ENCODE measurements around the gene TNS1. TPM values are rescaled to one million over a fixed set of nuclear protein-coding genes. Genes with fewer than 3 reads are reported as not detected.
"Not testable (repeated sequence)": the region's sequence is repeated elsewhere in the genome, so short reads cannot be mapped to it uniquely, and the experiment has no call there.

The TNS1 gene
- total RNA-seq, 1 experiment from 2014 or later, result 0.49 TPM

- no peak overlapping the region for H3K27ac ChIP-seq (ENCODE audit: low read length)
- in situ Hi-C loops (cut with HindIII; ENCODE audit: low pct_unique_long_range_greater_than_20kb, low sequenced_read_pairs) (no loop called here), intact Hi-C loops (cut with micrococcal nuclease; ENCODE audit: unreplicated experiment) (no loop called here)
- peaks cover 15% of the 10 kb centered on the region for H3K27me3 ChIP-seq (ENCODE audit: control insufficient read depth, insufficient read depth, low read length)
- ChIA-PET CTCF (interaction anchor here (0.6 kb wide), 1 partner anchor 21 kb away, joined by 3 read pairs; no protein-coding TSS in a partner anchor), POLR2A (no interaction called here)
- H3K4me1 ChIP-seq (ENCODE audit: control insufficient read depth, insufficient read depth, low read length), result no peaks in the 10 kb centered on the region
- H3K36me3 ChIP-seq (ENCODE audit: control insufficient read depth, insufficient read depth, low read length), result no peaks in the 10 kb centered on the region
- BruUV-seq (replicated peaks), result no TSS peak
- no peaks in the 10 kb centered on the region for H3K9me3 ChIP-seq (ENCODE audit: control insufficient read depth, insufficient read depth, low read depth, low read length)
- TF ChIP-seq TCF7L2 (IDR thresholded peaks at IDR 0.05; ENCODE audit: low read depth, low read length) (no peak), SIN3A (IDR thresholded peaks at IDR 0.05; ENCODE audit: borderline replicate concordance, insufficient read depth, low read depth, low read length) (no peak), POLR2AphosphoS5 (IDR thresholded peaks at IDR 0.05; ENCODE audit: low read depth, low read length) (no peak), REST (IDR thresholded peaks at IDR 0.05; ENCODE audit: insufficient read depth in 1 of 2, low read depth in 2 of 2, low read length in 1 of 2) (no peak)
- TF ChIP-seq, protein P1, sequence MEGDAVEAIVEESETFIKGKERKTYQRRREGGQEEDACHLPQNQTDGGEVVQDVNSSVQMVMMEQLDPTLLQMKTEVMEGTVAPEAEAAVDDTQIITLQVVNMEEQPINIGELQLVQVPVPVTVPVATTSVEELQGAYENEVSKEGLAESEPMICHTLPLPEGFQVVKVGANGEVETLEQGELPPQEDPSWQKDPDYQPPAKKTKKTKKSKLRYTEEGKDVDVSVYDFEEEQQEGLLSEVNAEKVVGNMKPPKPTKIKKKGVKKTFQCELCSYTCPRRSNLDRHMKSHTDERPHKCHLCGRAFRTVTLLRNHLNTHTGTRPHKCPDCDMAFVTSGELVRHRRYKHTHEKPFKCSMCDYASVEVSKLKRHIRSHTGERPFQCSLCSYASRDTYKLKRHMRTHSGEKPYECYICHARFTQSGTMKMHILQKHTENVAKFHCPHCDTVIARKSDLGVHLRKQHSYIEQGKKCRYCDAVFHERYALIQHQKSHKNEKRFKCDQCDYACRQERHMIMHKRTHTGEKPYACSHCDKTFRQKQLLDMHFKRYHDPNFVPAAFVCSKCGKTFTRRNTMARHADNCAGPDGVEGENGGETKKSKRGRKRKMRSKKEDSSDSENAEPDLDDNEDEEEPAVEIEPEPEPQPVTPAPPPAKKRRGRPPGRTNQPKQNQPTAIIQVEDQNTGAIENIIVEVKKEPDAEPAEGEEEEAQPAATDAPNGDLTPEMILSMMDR (IDR thresholded peaks at IDR 0.05), result no peak
- H3K4me3 ChIP-seq (ENCODE audit: low read depth in 2 of 2, low read length in 2 of 2), result no peak overlapping the region
- DNase-seq (ENCODE audit: low read depth, low spot score) (no peak), ATAC-seq (no peak)
Measured at GRCh38 chr2:218047536-218048225, 44.9 kb upstream of the TNS1 start.

DNA sequence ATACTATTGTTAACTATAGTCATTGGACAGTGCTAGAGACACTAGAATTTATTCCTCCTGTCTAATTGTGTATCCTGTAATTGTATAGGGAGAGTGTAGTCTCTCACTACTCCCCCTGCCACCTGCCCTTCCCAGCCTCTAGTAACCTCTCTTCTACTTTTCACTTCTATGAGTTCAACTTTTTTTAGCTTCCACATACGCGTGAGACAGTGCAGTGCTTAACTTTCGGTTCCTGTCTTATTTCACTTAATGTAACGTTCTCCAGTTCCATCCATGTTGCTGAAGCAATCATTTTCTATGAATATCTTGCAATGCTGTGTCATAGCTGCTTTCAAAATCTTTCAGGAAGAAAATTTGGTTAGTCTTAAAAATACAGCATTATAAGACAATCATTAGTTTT lies 43.4 kb upstream of the TNS1 start:
- intact Hi-C loops (cut with micrococcal nuclease; ENCODE audit: unreplicated experiment) (no loop called here), in situ Hi-C loops (cut with HindIII; ENCODE audit: low pct_unique_long_range_greater_than_20kb, low sequenced_read_pairs) (no loop called here)
- Histone ChIP-seq H3K9me3 (ENCODE audit: control insufficient read depth, insufficient read depth, low read depth, low read length) (no peaks in the 10 kb centered on the region), H3K36me3 (ENCODE audit: control insufficient read depth, insufficient read depth, low read length) (no peaks in the 10 kb centered on the region), H3K27ac (ENCODE audit: low read length) (no peak overlapping the region), H3K27me3 (ENCODE audit: control insufficient read depth, insufficient read depth, low read length) (peaks cover 15% of the 10 kb centered on the region), H3K4me1 (ENCODE audit: control insufficient read depth, insufficient read depth, low read length) (no peaks in the 10 kb centered on the region), H3K4me3 (ENCODE audit: low read depth in 2 of 2, low read length in 2 of 2) (no peak overlapping the region)
- ATAC-seq, result no peak
- BruUV-seq (replicated peaks), result no TSS peak
- POLR2A ChIA-PET, result no interaction called here
- no peak for DNase-seq (ENCODE audit: low read depth, low spot score)
- CTCF ChIA-PET, result no interaction called here
- TF ChIP-seq TCF7L2 (IDR thresholded peaks at IDR 0.05; ENCODE audit: low read depth, low read length), result no peak
- TF ChIP-seq, protein P1 (IDR thresholded peaks at IDR 0.05), result no peak
- TF ChIP-seq SIN3A (IDR thresholded peaks at IDR 0.05; ENCODE audit: borderline replicate concordance, insufficient read depth, low read depth, low read length), result no peak
- no peak for TF ChIP-seq POLR2AphosphoS5 (IDR thresholded peaks at IDR 0.05; ENCODE audit: low read depth, low read length)
- TF ChIP-seq REST (IDR thresholded peaks at IDR 0.05; ENCODE audit: insufficient read depth in 1 of 2, low read depth in 2 of 2, low read length in 1 of 2), result no peak

DNA sequence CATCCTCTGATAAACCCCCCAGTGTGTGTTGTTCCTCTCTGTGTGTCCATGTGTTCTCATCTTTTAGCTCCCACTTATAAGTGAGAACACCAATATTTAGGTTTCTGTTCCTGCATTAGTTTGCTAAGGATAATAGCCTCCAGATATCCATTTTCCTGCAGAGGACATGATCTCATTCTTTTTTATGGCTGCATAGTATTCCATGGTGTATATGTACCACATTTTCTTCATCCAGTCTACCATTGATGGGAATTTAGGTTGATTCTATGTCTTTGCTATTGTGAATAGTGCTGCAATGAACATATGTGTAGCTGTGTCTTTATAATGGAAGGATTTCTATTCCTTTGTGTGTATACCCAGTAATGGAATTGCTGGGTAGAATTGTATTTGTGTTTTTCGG lies 41.8 kb upstream of the TNS1 start:
- intact Hi-C loops (cut with micrococcal nuclease; ENCODE audit: unreplicated experiment); H3K4me1 ChIP-seq (ENCODE audit: control insufficient read depth, insufficient read depth, low read length); H3K27ac ChIP-seq (ENCODE audit: low read length); ATAC-seq; H3K36me3 ChIP-seq (ENCODE audit: control insufficient read depth, insufficient read depth, low read length); H3K9me3 ChIP-seq (ENCODE audit: control insufficient read depth, insufficient read depth, low read depth, low read length); BruUV-seq (replicated peaks); H3K4me3 ChIP-seq (ENCODE audit: low read depth in 2 of 2, low read length in 2 of 2); DNase-seq (ENCODE audit: low read depth, low spot score); in situ Hi-C loops (cut with HindIII; ENCODE audit: low pct_unique_long_range_greater_than_20kb, low sequenced_read_pairs); POLR2A ChIA-PET: not testable (repeated sequence)
- peaks cover 22% of the 10 kb centered on the region for H3K27me3 ChIP-seq (ENCODE audit: control insufficient read depth, insufficient read depth, low read length)
- CTCF ChIA-PET, result interaction anchor here (1.1 kb wide), 1 partner anchor 24 kb away, joined by 3 read pairs; the partner anchor contains the start of gene RUFY4

All from Panc1 (cell line).